GM23248 (cell line): Measurements from ENCODE around the gene CPA2. TPM values are rescaled to one million over a fixed set of nuclear protein-coding genes. Genes with fewer than 3 reads are reported as not detected.

Experiments used
- DNase-seq: peaks from one replicate; pipeline ENCODE4 v3.0.0-alpha.2; 2015
- H2AFZ ChIP-seq: fragments of 200-600 bp; sonication (generic); 2 replicates; pipeline ENCODE4 v1.6.1; 2016; ENCODE audit warnings: antibody characterized with exemption
- H3F3A ChIP-seq: fragments of 200-600 bp; sonication (generic); 2 replicates; pipeline ENCODE4 v1.6.1; 2016; ENCODE audit warnings: mild to moderate bottlenecking, antibody characterized with exemption, mixed run types; ENCODE audit not compliant: insufficient read depth
- H3K27ac ChIP-seq: fragments of 200-600 bp; sonication (generic); 2 replicates; pipeline ENCODE4 v1.5.1; 2016; ENCODE audit warnings: mild to moderate bottlenecking
- H3K27me3 ChIP-seq: fragments of 200-600 bp; sonication (generic); replicated peaks from 2 replicates; pipeline ENCODE4 v1.6.1; 2016; ENCODE audit warnings: mild to moderate bottlenecking; ENCODE audit not compliant: insufficient read depth
- H3K36me3 ChIP-seq: fragments of 200-600 bp; sonication (generic); 2 replicates; pipeline ENCODE4 v1.6.1; 2016; ENCODE audit warnings: low read depth, mild to moderate bottlenecking
- H3K4me1 ChIP-seq: fragments of 200-600 bp; sonication (generic); 2 replicates; pipeline ENCODE4 v1.6.1; 2016; ENCODE audit warnings: mild to moderate bottlenecking; ENCODE audit not compliant: insufficient read depth
- H3K4me2 ChIP-seq: fragments of 200-600 bp; sonication (generic); one replicate; pipeline ENCODE4 v1.6.1; 2016; ENCODE audit warnings: mild to moderate bottlenecking; ENCODE audit not compliant: unreplicated experiment
- H3K4me3 ChIP-seq: fragments of 200-600 bp; sonication (generic); 2 replicates; pipeline ENCODE4 v1.5.1; 2016; ENCODE audit warnings: mild to moderate bottlenecking
- H3K79me2 ChIP-seq: fragments of 200-600 bp; sonication (generic); 2 replicates; pipeline ENCODE4 v1.6.1; 2016; ENCODE audit warnings: mild to moderate bottlenecking; ENCODE audit not compliant: insufficient read depth
- H3K9ac ChIP-seq: fragments of 200-600 bp; sonication (generic); 2 replicates; pipeline ENCODE4 v1.6.1; 2016; ENCODE audit warnings: mild to moderate bottlenecking
- H3K9me2 ChIP-seq: fragments of 200-600 bp; sonication (generic); 2 replicates; pipeline ENCODE4 v1.6.1; 2016; ENCODE audit warnings: mixed run types, mild to moderate bottlenecking, moderate library complexity; ENCODE audit not compliant: insufficient read depth
- H3K9me3 ChIP-seq: fragments of 200-600 bp; sonication (generic); one replicate; pipeline ENCODE4 v1.6.1; 2017; ENCODE audit warnings: low read depth
- H4K20me1 ChIP-seq: fragments of 200-600 bp; sonication (generic); 2 replicates; pipeline ENCODE4 v1.6.0; 2016; ENCODE audit not compliant: insufficient read depth
- EZH2 ChIP-seq: fragments of 200-600 bp; sonication (generic); IDR thresholded peaks from 2 replicates; pipeline ENCODE4 v1.6.1; 2018; ENCODE audit warnings: antibody characterized with exemption, mild to moderate bottlenecking; ENCODE audit not compliant: insufficient read depth, poor library complexity, severe bottlenecking
- EZH2phosphoT487 ChIP-seq: fragments of 200-600 bp; sonication (generic); IDR thresholded peaks from 2 replicates; pipeline ENCODE4 v1.6.1; 2018; ENCODE audit warnings: antibody characterized with exemption, moderate library complexity, mild to moderate bottlenecking, low read depth; ENCODE audit not compliant: insufficient read depth
- WGBS, 2 experiments: methylation state at CpG; one replicate each; pipeline ENCODE4 v1.1.6; 2015 to 2017; ENCODE audit warnings: low lambda C conversion rate in 2 of 2, low coverage in 1 of 2; ENCODE audit errors: missing lambda C conversion rate in 2 of 2; 5-methylcytosine and 5-hydroxymethylcytosine counted together
- in situ Hi-C: fragments of 300-500 bp; cut with MboI; formaldehyde crosslinking; loops from 2 replicates; pipeline ENCODE4 v1.15.0; 2020
- polyA plus RNA-seq: library from polyadenylated mRNA; unstranded; fragments of >200 nt; fragmentation: Nextera tagmentation; extraction: Ambion mirVana; gene quantifications from 2 replicates; pipeline ENCODE4 v1.2.1, GENCODE V29; 2016
- total RNA-seq: library from RNA; depleted of rRNA; stranded (reverse); fragments of >200 nt; shearing (Covaris generic); gene quantifications from 2 replicates; pipeline ENCODE4 v1.2.3, GENCODE V29; 2014

CPA2 gene
- total and polyA plus RNA-seq, 2 experiments from 2014 or later: not detected

- Histone ChIP-seq H3K4me1 (no peaks in the 10 kb centered on the region), H3K27me3 (no peaks in the 10 kb centered on the region), H3K4me3 (no peak overlapping the region), H3K4me2 (no peak overlapping the region), H3K9ac (no peak overlapping the region), H4K20me1 (no peaks in the 10 kb centered on the region), H2AFZ (no peak overlapping the region), H3K36me3 (no peaks in the 10 kb centered on the region), H3K9me3 (no peaks in the 10 kb centered on the region), H3K79me2 (no peaks in the 10 kb centered on the region), H3K27ac (no peak overlapping the region), H3K9me2 (no peaks in the 10 kb centered on the region), H3F3A (no peaks in the 10 kb centered on the region)
- no peak for TF ChIP-seq EZH2phosphoT487
- no peak for TF ChIP-seq EZH2
- no peak for DNase-seq
- in situ Hi-C loops: no loop called here
- 83 to 88% methylated on average over 2 of the region's 2 CpGs for WGBS, 2 experiments
Measured at GRCh38 chr7:130303127-130303526, 36.5 kb downstream of the CPA2 start.

- H3K4me2 ChIP-seq: no peak overlapping the region
- no peaks in the 10 kb centered on the region for H3K36me3 ChIP-seq
- DNase-seq: no peak
- H3K79me2 ChIP-seq: no peaks in the 10 kb centered on the region
- WGBS, 2 experiments: 72 to 78% methylated on average over 5 of the region's 5 CpGs
- H3K4me3 ChIP-seq: no peak overlapping the region
- H2AFZ ChIP-seq: no peak overlapping the region
- TF ChIP-seq EZH2phosphoT487: no peak
- TF ChIP-seq EZH2: no peak
- no peaks in the 10 kb centered on the region for H4K20me1 ChIP-seq
- no peaks in the 10 kb centered on the region for H3K27me3 ChIP-seq
- H3K9me2 ChIP-seq: no peaks in the 10 kb centered on the region
- H3K27ac ChIP-seq: no peak overlapping the region
- no peaks in the 10 kb centered on the region for H3K4me1 ChIP-seq
- in situ Hi-C loops: no loop called here
- H3F3A ChIP-seq: no peaks in the 10 kb centered on the region
- no peaks in the 10 kb centered on the region for H3K9me3 ChIP-seq
- no peak overlapping the region for H3K9ac ChIP-seq
Measured at GRCh38 chr7:130303551-130303950, 36.9 kb downstream of the CPA2 start.

- H3K79me2 ChIP-seq: no peaks in the 10 kb centered on the region
- no peaks in the 10 kb centered on the region for H3K27me3 ChIP-seq
- no peaks in the 10 kb centered on the region for H3K36me3 ChIP-seq
- H3K27ac ChIP-seq: no peak overlapping the region
- TF ChIP-seq EZH2phosphoT487 (no peak), EZH2 (no peak)
- H2AFZ ChIP-seq: no peak overlapping the region
- no peak for DNase-seq
- no peak overlapping the region for H3K9ac ChIP-seq
- no peaks in the 10 kb centered on the region for H3K9me2 ChIP-seq
- H3K4me3 ChIP-seq: no peak overlapping the region
- in situ Hi-C loops: no loop called here
- WGBS, 2 experiments: 92 to 97% methylated on average over 5 of the region's 5 CpGs
- no peaks in the 10 kb centered on the region for H3F3A ChIP-seq
- no peak overlapping the region for H3K4me2 ChIP-seq
- H4K20me1 ChIP-seq: no peaks in the 10 kb centered on the region
- no peaks in the 10 kb centered on the region for H3K4me1 ChIP-seq
- H3K9me3 ChIP-seq: no peaks in the 10 kb centered on the region
Measured at GRCh38 chr7:130303982-130304381, 37.3 kb downstream of the CPA2 start.

GRCh38 chr7:130304878-130305277 is 38.2 kb downstream of the CPA2 start:
- Histone ChIP-seq H3F3A (no peaks in the 10 kb centered on the region), H2AFZ (no peak overlapping the region), H4K20me1 (no peaks in the 10 kb centered on the region), H3K4me1 (no peaks in the 10 kb centered on the region), H3K4me3 (no peak overlapping the region), H3K9me2 (no peaks in the 10 kb centered on the region), H3K9me3 (no peaks in the 10 kb centered on the region), H3K9ac (no peak overlapping the region), H3K36me3 (no peaks in the 10 kb centered on the region), H3K79me2 (no peaks in the 10 kb centered on the region), H3K4me2 (no peak overlapping the region), H3K27me3 (no peaks in the 10 kb centered on the region), H3K27ac (no peak overlapping the region)
- in situ Hi-C loops: no loop called here
- TF ChIP-seq EZH2 (no peak), EZH2phosphoT487 (no peak)
- WGBS, 2 experiments: 64 to 70% methylated on average over 3 of the region's 3 CpGs
- DNase-seq: no peak
